ENCODE measurements around the gene RUNX1.
"Not testable (repeated sequence)": the region's sequence is repeated elsewhere in the genome, so short reads cannot be mapped to it uniquely, and the experiment has no call there.

GRCh38 chr21:34804584-34804983 lies 244.5 kb downstream of the RUNX1 start:
- TF ChIP-seq YY1 (IDR thresholded peaks at IDR 0.05; ENCODE audit: low read depth); FOXJ3 (CRISPR knock-in tag; IDR thresholded peaks at IDR 0.05); REST (IDR thresholded peaks at IDR 0.05; ENCODE audit: low read depth, low read length); PBX3 (IDR thresholded peaks at IDR 0.05); CTCF (IDR thresholded peaks at IDR 0.05); ELF1 (IDR thresholded peaks at IDR 0.05); CHD2 (IDR thresholded peaks at IDR 0.05; ENCODE audit: low read length, partially characterized antibody); FOXM1 (IDR thresholded peaks at IDR 0.05; ENCODE audit: low read depth); NFIC (IDR thresholded peaks at IDR 0.05; ENCODE audit: borderline replicate concordance); TCF12 (IDR thresholded peaks at IDR 0.05); RFX5 (IDR thresholded peaks at IDR 0.05; ENCODE audit: low read length); JUND (IDR thresholded peaks at IDR 0.05): not testable (repeated sequence)
